GM19023 (cell line): ENCODE data around the gene AOPEP.

Source experiments
- ATAC-seq: cut with Tn5 transposase; IDR thresholded peaks from one replicate; pipeline ENCODE4 v1.9.1; 2021; ENCODE audit warnings: mild to moderate bottlenecking, moderate library complexity; ENCODE audit not compliant: unreplicated experiment

Gene AOPEP

DNA sequence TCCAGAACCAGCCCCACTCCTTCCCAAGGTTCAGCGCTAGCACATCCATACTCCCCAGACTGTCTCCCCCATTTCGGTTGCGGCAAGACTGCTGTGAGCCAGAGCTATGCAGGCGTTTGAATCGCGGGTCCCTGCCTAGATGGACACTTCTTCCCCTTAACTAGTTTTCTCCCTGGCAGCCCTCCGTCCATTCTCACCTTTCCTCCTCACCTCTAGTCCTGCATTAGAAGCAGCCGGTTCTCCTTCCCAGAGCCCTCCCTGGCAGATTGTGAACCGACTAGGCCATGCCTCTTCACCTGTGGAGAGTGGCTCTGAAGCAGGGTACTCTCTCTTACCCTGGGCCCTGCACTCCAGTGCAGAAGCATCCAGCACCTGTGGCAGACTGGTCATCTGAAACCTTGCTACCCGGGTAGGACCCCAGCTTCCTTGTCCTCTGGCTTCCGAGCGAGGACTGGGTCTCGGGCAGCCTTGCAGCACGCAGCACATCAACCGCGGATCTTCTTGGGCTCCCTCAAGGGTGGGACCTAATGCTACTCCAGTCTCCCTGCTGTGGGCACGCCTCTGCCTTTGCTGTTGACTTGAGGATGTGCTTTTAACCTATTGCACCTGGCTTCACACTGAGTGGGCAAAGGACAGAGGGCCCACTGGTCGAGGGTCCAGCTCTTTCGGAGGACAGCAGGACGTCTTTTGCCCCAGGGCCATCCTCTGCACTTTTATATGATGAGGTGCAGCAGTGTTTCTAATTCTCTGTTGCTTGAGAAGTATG lies 183.6 kb downstream of the AOPEP start:
- no peak for ATAC-seq

DNA sequence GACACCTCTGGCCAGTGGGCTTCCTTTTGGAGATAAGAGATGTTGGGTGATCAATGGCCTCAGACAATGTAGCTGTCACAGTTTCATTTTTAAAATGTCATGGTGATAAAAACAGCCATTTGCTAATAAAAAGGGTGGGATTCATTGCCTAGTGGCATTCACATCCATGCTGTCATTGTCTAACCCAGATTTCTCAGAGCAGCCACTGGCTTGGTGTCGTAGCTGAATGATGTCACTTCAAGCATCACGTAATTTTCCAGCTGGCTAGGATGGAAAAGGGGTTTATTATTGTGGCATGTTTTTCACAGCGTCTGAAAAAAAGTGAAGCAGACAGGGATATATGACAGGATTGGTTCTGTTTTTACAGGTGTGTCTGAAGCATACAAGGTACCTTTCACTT lies 184.7 kb downstream of the AOPEP start:
- no peak for ATAC-seq

DNA sequence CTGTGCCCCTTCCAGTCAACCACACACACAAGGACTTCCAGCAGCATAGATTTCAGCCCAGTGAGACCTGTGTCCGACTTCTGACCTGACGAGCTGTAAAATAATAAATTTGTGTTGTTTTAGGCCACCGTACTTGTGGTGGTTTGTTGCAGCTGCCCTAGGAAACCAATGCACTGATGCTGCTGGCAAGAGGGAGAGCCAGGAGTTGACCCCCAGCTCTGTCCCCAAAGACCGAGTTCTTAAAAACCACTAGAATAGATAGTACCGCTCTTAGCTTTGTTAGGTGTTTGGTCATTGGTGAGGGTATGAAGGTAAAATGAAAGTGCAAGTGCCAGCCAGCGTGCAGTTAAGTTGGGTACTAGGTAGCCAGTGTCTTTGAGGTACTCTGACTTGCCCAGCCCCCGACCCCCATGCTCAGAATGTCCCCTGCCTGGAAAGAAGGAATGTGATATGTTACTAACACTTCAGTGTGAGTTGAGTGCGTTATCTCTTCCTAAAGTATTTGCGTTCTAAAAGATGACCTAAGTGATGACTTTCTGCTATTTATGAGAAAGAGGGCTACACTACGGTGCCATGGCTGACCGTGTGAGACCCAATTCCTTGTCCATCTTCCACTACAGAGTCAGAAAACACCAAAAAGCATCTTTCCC lies 185.6 kb downstream of the AOPEP start:
- ATAC-seq: no peak

DNA sequence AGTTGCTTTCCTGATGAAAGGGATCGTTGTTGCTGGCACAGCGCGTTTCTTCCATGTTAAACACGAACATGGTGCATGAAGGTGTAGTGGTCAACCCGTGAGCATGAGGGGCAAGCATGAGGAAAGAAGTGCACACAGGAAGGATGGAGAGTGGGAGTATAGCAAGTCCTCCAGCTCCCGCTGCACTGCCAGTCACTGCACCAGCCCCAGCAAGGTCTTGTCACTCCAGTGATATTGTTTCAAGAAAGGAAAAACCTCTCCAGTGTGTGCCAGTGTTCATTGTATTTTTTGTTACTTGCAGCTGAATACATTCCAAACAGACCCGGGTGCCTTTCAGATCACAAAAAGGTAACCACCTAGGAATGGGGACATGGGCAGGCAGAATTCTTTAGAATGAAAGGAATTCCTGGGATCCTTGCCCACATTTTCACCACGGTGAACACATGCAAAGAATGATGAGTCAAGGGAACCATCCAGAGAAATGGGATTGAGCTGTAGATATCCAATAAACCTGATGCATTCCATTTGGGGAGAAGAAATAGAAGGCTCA lies 186.3 kb downstream of the AOPEP start:
- no peak for ATAC-seq

DNA sequence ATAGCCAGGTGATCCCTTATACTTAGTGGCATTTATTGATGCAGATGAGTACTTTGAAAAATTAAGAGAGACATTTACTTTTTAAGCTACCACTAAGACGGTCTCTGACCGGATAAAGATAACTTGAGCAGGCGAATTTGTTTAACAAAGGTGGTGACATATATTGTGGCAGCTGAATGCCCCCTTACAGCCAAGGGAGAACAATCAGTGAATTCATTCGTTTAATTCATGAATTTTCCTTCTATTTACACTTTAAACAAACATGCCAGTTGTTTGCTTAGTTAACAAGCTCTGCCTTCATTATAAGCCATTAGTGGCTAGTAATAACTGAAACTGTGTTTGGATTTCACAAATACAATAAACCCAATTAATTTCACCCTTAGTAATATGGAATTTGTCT lies 187.1 kb downstream of the AOPEP start:
- ATAC-seq: no peak

DNA sequence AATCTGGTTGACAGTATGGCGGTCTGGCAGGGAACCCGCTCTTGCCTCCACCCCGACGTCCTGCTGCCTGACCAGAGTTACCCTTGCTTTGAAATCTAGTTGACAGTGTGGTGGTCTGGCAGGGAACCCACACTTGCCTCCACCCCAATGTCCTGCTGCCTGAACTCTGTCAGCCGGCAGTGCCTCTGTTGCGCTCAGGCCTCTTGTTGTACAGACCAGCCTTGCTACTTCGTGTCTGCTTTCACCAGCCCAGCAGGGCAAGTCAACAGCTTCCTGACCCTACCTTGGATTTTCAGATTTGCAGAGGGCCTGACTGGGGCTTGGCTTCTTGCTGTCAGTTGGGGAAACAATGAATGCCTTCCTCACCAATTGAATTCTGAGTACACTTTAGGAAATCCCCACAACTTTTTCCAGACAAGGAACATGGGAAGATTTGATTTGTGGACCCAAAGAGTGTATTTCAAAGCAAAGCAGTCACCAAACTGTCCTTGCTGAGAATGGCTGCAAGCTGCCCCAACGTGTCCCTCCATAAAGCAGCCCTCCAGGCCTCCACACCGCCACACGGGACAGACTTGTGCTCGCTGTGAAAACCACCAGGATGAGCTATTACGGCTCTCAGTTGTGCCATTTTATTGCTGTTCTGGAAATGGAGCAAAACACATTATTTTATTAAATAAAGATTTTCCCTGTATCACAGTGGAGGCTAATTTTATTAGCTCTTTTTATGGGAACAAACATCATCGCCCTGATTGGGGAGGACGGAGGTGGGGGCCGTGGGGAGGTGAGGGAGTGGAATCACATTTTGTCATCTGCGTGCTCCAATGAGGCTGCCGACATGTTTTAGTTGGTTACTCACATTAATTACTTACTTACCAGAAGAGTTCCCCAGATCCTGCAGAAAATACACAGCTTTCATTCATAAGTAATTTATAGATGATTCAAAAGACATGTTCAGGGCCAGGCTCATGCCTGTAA lies 189.3 kb downstream of the AOPEP start:
- ATAC-seq: no peak

DNA sequence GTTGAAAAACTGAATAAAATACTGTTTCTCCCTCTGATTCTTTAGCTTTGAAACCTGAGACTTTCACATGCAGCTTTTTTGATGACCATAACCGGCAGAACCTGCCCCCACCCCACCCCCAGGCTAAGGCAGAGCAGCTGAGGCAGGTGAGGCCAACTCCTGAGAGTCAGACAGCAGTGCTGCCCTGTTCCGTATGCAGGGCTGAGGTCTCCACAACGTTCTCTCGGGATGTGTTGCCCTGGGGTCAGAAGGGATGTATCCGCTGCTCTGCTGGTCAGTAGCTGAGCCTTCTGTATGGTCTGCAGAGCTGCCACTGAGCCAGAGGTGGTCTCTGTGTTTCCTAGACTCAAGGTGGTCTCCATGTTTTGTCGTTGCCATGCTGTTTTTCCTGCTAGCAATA lies 190.5 kb downstream of the AOPEP start:
- ATAC-seq: no peak

DNA sequence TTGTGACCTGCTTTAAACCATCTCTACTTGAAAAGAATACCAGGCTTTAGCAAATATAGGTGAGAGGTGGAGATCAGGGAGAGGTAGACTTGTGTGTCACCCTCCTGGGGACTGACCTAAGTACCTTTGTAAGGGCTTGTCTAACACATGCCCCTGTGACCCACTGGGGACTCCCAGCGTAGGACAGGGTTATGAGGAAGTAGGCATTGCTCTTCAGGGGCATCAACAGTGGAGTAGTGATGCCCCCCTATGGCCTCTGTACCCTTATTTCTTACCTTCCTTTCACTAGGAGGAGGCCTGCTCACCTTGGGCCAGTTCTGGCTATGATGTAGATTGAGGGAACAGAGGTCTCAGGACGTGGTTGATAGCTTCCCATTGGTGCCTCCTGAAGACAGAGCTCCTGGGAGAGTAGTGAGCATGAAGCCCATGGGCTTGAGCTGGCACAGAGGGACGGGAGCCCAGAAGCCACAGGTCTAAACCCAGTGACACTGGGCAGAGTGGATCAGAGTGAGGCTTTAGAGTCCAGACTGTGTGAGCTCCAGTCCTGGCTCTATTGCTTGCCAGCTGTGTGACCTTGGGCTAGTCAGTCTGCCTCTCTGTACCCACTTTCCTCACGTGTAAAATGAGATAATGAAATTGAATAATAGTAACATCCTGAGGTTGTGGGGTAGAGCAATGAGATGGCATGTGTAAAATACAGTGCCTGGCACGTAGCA lies 191.7 kb downstream of the AOPEP start:
- no peak for ATAC-seq

DNA sequence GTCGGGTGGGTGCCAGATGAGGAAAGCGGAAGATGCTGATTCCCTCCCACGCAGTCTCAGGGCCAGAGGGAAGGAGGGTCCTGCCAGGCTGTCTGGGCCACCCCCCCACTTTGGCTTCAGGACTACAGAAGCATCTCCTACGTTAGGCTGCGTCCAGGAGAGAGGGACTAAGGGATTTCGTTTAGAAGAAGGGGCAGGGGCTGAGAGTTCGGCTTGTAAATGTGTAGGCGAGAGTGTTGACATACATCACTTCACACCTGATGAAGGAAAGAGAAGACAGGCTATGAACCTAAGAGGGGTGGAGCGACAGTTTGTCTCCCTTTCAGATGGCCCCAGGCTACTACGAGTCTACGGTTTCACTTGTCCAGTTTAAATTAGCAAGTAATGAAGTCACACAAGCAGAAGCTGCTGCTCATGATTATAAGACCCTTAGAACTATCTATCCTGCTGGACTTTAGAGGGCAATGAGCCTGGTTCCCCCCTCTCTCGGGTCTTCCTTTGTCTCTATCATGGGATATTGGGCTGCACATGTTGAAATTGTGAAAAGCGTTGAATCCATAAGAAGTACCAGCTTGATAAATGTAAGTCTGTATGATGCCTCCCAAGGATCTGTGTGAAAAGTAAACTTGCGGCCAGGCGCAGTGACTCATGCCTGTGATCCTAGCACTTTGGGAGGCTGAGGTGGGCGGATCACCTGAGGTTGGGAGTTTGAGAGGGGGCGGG lies 193.0 kb downstream of the AOPEP start:
- ATAC-seq: no peak

DNA sequence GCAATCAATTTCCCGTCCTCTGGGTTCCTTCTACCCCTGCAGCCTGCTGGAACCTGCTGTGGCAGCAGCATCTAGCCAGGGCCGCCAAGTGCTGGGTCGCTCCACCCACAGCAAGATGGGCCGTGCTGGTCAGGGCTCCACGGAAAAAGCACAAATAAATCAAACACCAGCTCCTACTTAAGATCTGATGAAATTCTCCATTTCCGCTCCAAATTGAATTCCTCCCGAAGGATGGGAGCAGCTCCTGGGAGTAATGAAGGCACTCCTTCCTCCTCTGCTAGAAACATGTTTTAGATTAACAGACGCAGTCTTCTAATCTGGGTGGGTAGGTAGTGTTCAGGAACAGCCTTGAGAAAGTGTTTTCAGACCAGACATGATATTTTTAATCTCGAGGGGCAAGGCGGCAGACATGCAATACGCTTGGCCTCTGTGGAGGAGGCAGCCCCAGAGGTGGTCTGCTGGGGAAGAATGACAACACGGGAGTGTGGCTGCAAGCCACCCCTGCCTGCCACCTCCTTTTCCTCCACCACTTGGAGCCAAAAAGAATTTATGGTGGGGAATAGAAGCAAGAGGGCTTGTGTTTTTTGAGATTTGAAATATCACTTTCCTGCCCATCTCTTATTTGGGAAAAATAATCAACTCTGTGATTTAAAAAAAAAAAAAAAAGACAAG lies 194.1 kb downstream of the AOPEP start:
- no peak for ATAC-seq

DNA sequence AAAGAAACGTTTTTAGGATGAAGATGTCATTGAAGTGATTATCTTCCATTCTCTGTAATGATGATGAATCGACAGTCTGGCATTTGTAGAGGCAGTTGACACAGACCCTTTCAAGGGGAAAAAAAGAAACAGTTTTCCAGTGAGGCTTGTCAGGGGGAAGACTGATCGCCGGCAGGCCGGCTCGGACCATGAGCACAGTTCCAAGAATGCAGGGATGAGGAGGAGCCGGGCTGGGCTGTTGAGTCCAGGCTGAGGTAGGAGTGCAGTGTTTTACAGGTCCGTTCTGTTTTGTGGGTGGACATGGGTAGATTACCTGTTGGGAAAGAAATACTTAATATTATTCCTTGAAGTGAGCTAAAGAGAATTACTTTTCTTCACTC lies 194.6 kb downstream of the AOPEP start:
- ATAC-seq: no peak

DNA sequence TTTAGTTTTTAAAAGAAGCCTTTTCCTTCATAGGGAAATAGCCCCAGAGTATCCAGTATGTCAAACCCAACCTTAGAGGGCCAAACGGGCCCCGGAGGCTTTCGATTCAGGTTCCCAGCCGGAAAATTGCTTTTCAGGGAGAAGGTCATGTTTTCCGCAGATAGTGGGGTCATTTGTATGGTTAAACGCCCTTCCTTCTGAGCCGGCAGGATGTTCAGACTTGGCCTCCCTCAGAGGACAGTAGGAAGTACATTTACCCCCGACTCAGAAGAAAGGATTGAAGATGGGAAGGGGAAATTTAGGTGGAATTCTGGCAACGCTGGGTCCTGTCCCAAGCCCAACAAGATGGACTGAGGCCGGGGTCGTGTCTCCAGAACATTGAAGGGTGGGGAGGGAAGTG lies 195.2 kb downstream of the AOPEP start:
- ATAC-seq: no peak

DNA sequence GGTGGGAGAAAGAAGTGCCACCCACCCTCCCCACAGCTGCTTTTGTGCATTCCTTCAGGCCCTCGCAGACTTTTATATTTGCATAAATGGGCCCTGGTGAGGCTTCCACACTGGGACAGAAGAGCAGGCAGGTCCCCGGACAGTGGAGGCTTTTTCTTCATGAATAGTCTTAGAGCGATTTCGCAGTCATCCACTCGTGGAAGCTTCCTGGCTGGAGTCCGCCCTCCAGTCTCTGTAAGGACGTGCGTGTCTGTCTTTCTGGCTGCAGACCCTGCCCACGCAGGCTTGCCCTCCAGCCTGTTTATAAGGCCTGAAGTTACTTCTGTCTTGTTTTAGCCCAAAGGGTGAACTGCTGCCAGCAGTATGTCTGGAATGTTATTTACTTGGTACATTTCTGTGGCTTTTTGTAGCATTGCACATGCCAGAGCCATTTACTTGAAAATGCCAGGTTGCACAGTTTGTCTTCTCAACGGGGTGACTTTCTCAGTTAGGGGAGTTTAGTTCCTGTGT lies 195.7 kb downstream of the AOPEP start:
- no peak for ATAC-seq

DNA sequence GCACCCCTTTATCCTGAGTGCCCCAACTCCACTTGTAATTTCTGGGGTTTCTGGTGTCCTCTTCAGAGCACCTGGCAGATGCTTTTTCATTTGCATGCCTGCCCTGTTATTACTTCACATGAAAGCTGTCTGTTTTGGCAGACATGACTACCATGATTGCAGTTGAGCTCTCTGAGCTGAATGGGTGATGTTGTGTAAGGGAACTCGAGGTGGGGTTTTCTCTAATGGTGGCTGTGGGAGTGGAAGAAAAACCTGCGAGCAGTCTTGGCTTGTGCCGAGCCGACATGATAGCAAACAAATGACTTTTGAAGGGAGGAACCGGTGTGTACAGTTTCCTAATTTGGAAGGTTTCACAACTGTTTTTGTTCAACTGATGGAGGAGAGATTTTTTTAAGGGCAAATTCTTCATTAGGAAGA lies 196.2 kb downstream of the AOPEP start:
- no peak for ATAC-seq

DNA sequence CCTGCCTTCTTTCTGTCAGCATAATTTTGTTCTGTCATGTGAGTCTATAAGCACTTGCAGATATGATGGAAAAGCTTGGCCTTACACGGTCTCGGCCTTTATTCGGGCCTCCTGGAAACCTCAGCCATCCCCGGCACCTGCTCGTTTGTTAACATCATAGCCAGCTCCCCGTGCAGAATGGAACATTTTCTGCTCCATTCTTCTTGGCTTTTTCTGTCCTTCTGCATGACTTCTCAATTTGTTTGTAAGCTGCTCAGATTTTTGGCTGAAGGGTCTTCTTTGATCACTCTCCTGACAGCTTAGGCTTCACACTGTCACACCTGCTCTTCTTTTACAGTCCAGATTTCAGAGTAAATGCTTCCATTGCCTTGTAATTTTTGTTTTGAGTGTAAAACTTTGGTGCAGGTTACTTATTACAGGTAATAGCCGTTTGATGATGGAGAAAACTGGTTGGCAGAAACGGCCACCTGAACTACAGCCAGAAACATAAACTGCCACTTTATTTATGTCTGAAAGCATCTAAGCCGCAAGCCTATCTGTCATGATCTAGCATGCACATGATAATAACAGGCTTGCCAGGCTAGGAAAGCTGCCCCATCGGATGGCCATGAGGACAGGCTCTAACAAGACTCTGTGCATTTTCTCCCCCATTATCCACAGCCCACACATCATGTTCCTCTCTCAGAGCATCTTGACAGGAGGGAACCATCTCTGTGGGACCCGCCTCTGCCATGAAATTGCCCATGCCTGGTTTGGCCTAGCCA lies 197.0 kb downstream of the AOPEP start:
- ATAC-seq: no peak

DNA sequence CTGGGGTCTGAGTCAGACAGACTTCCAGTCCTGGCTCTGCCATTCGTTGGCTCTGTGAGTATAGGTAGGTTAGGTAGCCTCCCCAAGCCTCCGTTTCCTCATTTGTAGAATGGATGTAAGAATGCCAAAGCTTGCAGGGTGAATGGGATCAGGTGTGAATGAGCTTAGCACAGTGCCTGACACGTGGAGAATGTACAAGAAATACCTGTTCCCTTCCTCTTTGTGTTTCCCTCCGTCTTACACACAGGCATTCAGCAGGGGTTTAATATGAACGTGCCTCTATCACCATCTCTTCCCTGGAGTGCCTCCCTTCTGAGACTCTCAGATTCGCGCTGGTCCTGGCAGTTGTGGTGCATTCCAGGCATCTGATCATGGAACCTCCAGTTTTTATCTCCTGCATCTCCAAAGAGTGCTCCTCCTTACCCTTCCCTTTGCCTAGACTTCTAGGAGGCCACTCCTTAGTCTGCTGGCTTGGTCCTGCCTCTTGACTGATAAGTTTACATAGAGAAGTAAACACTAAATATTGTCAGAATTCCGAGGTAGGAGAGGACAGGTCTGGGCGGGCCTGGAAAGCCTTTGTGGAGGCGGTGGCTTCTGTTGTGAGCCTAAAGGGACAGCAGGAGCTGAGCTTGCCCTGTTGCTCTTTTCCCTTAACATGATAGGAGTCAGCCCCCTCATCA lies 199.4 kb downstream of the AOPEP start:
- no peak for ATAC-seq

DNA sequence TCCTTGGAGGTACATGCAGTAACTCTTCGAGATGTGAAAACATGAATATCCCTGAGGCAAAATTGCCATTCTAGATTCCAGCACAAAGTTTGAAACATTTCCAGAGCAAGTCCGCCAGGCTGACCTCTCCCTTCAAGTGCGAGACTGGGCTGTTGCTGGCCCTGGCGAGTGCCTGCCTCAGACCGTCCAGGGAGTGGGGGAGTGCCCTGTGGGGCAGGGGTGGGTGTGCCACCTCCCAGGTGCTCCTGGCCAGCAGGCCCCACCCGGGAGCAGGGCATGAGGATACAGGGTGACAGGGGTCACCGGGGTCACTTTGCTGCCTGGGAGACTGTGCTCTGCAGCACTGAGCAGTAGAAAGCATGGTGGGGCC lies 199.9 kb downstream of the AOPEP start:
- ATAC-seq: no peak
